ENCODE measurements around the gene GLIS1. TPM values are rescaled to one million over a fixed set of nuclear protein-coding genes. Genes with fewer than 3 reads are reported as not detected.

Gene GLIS1
- total RNA-seq, 1 experiment from 2014 or later = 0.28 TPM

DNA sequence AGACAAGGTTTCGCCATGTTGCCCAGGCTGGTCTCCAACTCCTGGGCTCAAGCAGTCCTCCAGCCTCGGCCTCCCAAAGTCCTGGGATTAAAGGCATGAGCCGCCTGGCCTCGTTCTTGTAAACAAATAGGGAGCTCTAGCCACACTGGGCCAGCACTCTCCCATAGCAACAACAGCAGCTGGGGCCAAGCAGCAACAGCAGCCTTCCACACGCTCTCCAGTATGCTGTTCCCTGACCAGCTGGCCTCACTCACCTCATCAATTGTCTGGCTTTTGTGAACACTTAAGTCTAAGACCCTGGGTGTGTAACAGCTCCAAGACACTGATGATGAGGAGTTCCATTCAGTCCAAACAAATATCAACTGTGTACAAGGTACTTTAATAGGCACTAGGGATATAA is 16.9 kb upstream of the GLIS1 start:
- H3K36me3 Mint-ChIP-seq (ENCODE audit: insufficient read depth in 1 of 3, low read depth in 3 of 3) = peaks cover 0 to 4% (median 2%) of the 10 kb centered on the region in 3 experiments; a peak in 4 of 7 replicates

More for the DNA sequence above, 16.9 kb upstream of the GLIS1 start:
- no peak overlapping the region for H3T11ph ChIP-seq (ENCODE audit: low read length)
- no peak overlapping the region for H2BK20ac ChIP-seq (ENCODE audit: low read depth, low read length, poor library complexity, severe bottlenecking)
- no peak overlapping the region for H3K56ac ChIP-seq (ENCODE audit: insufficient read length, low read depth, low read length)
- H4K91ac ChIP-seq (ENCODE audit: insufficient read length, low read depth, low read length) = no peak overlapping the region
- H3K18ac ChIP-seq (ENCODE audit: insufficient read length, low read depth, low read length) = no peak overlapping the region
- no peak overlapping the region for H4K8ac ChIP-seq (replicated peaks; ENCODE audit: insufficient read length, low read depth, low read length)
- H2BK12ac ChIP-seq (ENCODE audit: insufficient read length, low read depth, low read length) = no peak overlapping the region
- no peaks in the 10 kb centered on the region for H3K4me1 ChIP-seq (ENCODE audit: insufficient read depth, low read length)
- no peaks in the 10 kb centered on the region for H3K9me3 ChIP-seq (ENCODE audit: control insufficient read depth, low read depth, low read length)
- H4K5ac ChIP-seq (ENCODE audit: insufficient read length, low read depth, low read length) = no peak overlapping the region
- Mint-ChIP-seq H3K4me3 (no peak overlapping the region), H3K27me3 (ENCODE audit: low read depth) (peaks cover 3% of the 10 kb centered on the region), H3K9me3 (peaks cover 0 to 6% of the 10 kb centered on the region in 2 experiments; a peak in 4 of 5 replicates), H3K27ac (no peak overlapping the region), H3K4me1 (peaks cover 4 to 5% of the 10 kb centered on the region in 2 experiments)
- TF ChIP-seq, protein P1, sequence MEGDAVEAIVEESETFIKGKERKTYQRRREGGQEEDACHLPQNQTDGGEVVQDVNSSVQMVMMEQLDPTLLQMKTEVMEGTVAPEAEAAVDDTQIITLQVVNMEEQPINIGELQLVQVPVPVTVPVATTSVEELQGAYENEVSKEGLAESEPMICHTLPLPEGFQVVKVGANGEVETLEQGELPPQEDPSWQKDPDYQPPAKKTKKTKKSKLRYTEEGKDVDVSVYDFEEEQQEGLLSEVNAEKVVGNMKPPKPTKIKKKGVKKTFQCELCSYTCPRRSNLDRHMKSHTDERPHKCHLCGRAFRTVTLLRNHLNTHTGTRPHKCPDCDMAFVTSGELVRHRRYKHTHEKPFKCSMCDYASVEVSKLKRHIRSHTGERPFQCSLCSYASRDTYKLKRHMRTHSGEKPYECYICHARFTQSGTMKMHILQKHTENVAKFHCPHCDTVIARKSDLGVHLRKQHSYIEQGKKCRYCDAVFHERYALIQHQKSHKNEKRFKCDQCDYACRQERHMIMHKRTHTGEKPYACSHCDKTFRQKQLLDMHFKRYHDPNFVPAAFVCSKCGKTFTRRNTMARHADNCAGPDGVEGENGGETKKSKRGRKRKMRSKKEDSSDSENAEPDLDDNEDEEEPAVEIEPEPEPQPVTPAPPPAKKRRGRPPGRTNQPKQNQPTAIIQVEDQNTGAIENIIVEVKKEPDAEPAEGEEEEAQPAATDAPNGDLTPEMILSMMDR (conservative IDR thresholded peaks at IDR 0.05) = no peak
- H3K14ac ChIP-seq (ENCODE audit: insufficient read depth, low read length) = no peak overlapping the region
- no peak overlapping the region for H2BK120ac ChIP-seq (ENCODE audit: low read depth, low read length, poor library complexity, severe bottlenecking)
- H2AK5ac ChIP-seq (ENCODE audit: insufficient read length, low read length) = no peak overlapping the region
- H2BK15ac ChIP-seq (ENCODE audit: low read depth, low read length) = no peak overlapping the region
- no peaks in the 10 kb centered on the region for H4K20me1 ChIP-seq (ENCODE audit: control insufficient read depth, insufficient read depth, insufficient read length)
- no CpG with 5 or more reads among the region's 5 CpGs for WGBS (ENCODE audit: extremely low coverage, insufficient read length, low lambda C conversion rate)
- H3K9ac ChIP-seq (ENCODE audit: extremely low read depth, insufficient read length, low read length) = no peak overlapping the region
- no peak overlapping the region for H2AFZ ChIP-seq (ENCODE audit: low read length)
- no peak for DNase-seq
- H3K4ac ChIP-seq (ENCODE audit: low read depth, low read length) = no peak overlapping the region
- no peak overlapping the region for H2BK5ac ChIP-seq (ENCODE audit: insufficient read length, low read length)
- H3K23ac ChIP-seq (ENCODE audit: insufficient read length, low read depth, low read length) = no peak overlapping the region
- no peaks in the 10 kb centered on the region for H3K23me2 ChIP-seq (ENCODE audit: insufficient read length, low read depth, low read length, poor library complexity, severe bottlenecking)
- no peaks in the 10 kb centered on the region for H3K27me3 ChIP-seq (ENCODE audit: insufficient read depth, low read length)
- no peak overlapping the region for H3K4me2 ChIP-seq (ENCODE audit: insufficient read depth, insufficient read length, low read length)
- H3K27ac ChIP-seq (ENCODE audit: insufficient read length, low read depth, low read length) = no peak overlapping the region
- no peaks in the 10 kb centered on the region for H3K79me1 ChIP-seq (ENCODE audit: insufficient read depth, low read depth, low read length, poor library complexity, severe bottlenecking)
- H3K79me2 ChIP-seq (ENCODE audit: insufficient read depth, low read length) = no peaks in the 10 kb centered on the region
